Activated CD4-positive, CD25-positive, alpha-beta regulatory T cell treated with anti-CD3 and anti-CD28 coated beads, Interleukin-2, amount 50 U/mL, for 16 hours (primary cell): ENCODE results near the gene PNPLA2.

Source experiments
- DNase-seq: peaks from one replicate; pipeline ENCODE4 v3.0.0-alpha.2; 2020; ENCODE audit warnings: low read depth, low spot score

PNPLA2 gene

DNA sequence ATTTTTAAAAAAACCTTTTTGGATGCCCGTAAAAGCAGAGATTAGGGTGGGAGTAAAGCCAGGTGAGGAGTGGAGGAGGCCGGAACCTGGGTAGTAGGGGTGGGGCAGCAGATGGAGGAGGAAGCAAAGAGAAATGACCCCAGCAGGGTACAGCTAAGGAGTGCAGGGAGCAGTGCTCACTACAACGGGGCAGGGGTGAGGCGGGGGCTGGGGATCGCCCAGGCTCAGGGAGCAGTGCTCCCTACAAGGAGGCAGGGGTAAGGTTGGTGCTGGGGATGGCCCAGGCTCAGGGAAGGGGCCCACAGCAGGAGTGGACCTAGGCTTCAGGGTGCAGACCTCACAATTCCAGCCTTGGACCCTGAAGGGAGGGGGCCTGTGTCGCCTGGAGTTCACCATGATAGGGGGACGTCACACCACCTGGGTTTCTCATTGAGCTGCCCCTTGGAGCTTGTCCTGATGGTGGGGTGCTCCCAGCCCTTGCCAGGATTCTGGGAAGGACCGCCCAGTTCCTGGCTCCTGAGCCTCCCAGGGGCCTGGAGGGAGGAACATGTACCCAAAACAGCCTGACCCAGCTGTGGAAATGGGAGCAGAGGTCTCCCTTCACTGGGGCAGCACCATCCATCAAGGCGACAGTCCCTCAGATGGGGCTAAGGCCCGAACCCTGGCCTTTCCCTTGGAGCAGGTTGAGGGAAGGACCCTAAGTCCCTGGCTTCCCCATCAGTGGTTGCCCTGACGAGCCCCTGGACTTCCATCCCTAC lies 2.9 kb upstream of the PNPLA2 start:
- no peak for DNase-seq

DNA sequence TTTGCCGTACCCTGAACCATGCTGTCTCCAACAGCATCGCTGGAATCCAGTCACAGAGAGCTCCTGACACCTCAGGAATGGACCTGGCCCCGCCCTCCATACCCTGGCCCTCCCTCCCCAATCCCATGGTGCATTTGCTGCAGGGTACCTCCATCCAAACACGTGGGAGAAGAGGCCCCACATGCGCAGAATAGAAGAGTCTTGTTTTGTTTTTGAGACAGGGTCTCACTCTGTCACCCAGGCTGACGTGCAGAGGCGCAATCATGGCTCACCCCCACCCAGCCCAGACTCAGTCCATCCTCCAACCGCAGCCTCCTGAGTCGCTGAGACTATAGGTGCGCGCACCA lies 2.3 kb upstream of the PNPLA2 start:
- DNase-seq, result no peak

DNA sequence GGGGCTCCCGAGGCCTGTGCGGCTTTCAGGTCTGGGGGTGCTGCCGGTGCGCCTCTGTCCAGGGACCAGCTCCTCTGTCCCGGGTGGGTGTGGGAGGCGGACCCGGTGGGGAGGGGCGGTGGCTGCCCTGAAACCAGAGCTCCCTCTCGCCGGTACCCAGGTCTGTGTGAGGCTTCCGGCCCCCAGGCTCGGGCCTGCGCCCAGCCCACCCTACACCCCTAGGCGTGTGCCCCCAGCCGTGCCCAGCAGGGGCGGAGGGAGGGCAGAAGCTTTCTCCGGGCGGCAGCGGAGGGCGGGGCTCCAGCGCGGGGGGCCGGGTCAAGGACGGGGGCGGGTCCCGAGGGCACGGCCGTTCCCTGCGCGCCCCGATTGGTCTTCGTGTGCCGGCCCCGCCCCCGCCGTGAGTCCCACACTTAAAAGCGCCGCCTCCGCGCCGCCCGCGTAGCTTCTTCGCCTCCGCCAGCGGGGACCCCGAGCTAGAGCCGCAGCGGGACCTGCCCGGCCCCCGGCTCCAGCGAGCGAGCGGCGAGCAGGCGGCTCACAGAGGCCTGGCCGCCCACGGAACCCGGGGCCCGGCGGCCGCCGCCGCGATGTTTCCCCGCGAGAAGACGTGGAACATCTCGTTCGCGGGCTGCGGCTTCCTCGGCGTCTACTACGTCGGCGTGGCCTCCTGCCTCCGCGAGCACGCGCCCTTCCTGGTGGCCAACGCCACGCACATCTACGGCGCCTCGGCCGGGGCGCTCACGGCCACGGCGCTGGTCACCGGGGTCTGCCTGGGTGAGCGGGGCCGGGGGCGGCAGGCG lies 616 bp downstream of the PNPLA2 start:
- peak; percentile 81 for DNase-seq

DNA sequence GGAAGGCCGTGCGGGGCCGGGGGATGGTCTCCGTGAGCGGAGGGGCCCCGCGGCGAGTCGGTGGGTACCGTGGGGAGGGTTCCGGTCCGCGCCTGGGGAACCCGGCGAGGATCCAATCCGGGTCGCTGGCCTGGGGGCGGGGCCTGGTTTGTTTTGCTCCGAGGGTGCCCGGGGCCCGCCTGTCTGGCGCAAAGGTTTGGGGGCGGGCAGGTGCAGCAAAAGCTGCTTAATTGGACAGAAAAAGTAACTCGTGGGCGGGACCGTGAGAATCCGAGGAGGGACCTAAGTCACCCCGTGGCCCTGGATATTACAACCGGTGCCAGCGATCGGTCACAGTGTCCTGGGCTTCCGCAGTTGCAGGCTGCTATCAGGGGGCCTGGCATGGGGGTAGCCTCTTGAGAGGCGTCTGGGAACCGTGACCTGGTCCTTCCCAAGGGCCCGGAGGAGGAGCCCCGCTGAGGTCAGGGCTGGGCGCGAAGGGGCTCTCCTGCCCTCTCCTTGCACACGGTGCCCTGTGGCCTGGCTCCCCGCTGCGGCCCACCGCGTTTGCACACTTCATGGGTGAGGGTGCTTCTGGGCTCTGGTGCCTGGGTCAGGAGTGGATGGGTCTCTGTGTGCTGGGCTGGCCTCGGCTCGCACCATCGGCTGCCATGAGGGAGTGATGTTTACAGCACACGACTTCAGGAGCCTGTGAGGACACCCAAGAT lies 1.4 kb downstream of the PNPLA2 start:
- DNase-seq, result peak; percentile 90

DNA sequence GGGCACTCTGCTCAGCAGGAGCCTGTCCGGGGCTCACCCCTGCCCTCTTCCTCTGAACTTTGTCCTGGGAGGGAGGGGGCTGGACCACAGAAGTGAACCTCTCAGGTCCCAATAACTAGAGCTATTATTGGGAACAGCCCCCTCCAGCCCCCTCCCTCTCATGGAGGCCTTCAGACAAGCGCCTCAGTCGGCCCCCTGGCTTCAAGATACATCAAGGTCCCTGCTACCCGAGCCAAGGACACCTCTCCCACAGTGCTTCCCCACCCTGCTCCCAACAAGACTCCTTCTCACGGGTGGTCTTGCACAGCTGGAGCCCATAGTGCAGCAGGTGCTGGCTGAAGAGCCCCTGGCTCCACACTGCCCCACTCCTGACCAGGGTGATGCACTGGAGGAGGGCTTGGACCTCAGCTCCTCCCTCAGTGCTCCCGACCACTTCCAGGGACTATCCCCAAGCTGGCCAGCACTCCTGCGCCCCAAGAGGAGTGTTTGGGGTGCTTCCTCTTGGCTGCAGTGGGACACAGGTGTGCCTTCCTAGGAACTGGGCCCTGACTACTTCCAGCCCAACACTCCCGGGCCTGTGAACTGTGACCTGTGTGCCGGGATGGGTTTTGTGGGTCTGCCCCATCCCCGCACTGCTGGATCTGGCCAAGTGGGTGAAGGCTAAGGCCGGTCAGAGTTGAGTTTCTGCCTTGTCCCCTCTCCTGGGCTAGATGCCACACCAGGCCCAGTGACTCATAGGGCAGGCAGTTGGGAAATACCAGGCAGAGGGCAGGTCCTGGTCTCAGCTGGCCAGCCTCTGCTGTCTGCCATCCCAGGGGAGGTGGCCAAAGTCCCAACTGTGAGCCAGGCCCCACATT lies 2.2 kb downstream of the PNPLA2 start:
- no peak for DNase-seq

DNA sequence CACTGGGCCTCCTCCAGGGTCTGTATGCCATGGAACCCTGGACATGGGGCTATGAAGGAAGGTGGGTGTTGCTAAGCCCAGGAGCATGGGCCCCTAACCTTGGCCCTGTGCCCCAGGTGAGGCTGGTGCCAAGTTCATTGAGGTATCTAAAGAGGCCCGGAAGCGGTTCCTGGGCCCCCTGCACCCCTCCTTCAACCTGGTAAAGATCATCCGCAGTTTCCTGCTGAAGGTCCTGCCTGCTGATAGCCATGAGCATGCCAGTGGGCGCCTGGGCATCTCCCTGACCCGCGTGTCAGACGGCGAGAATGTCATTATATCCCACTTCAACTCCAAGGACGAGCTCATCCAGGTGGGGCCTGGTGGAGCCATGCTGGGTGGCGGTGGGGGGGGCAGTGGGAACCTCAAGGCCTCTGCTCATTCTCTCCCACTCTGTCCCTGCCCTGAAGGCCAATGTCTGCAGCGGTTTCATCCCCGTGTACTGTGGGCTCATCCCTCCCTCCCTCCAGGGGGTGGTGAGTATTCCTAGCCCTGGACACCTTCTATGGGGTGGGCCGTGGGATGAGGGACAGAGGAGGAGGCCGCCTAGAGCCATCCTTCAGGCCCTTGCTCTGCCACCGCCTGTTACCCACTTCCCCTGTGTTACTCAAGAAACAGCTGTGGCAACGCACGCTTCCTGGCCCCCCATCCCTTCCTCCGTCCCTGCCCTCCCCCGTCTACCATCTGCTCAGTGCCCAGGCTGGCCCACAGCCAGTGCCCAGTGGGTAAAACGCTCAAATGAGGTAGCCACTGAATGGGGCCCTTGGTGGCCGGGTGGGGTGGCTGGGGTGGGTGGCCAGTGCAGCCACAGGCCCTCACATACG lies 3.0 kb downstream of the PNPLA2 start:
- DNase-seq, result no peak

DNA sequence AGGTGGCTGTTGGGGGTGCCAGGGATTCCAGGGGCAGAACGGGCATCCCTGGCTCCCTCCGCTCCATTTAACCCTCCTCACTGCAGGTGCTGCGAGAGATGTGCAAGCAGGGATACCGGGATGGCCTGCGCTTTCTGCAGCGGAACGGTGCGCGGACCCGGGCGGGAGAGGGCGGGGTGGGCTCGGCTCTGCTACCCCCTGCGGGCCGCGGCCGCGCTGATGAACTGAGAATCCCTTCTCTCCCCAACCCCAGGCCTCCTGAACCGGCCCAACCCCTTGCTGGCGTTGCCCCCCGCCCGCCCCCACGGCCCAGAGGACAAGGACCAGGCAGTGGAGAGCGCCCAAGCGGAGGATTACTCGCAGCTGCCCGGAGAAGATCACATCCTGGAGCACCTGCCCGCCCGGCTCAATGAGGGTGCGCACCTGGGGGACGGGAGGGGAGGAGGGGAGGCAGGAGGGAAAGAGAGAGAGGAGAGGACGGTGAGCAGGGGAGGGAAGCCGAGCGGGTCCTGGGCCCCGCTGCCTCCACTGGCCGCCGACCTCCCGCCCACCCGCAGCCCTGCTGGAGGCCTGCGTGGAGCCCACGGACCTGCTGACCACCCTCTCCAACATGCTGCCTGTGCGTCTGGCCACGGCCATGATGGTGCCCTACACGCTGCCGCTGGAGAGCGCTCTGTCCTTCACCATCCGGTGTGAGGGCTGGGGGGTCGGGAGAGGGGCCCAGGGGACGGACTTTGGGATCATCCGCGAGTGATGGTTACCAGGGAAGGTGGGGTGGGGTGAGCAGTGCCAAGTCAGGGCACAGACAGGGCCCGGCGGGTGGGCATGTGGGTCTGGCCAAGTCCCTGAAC lies 5.0 kb downstream of the PNPLA2 start:
- no peak for DNase-seq

DNA sequence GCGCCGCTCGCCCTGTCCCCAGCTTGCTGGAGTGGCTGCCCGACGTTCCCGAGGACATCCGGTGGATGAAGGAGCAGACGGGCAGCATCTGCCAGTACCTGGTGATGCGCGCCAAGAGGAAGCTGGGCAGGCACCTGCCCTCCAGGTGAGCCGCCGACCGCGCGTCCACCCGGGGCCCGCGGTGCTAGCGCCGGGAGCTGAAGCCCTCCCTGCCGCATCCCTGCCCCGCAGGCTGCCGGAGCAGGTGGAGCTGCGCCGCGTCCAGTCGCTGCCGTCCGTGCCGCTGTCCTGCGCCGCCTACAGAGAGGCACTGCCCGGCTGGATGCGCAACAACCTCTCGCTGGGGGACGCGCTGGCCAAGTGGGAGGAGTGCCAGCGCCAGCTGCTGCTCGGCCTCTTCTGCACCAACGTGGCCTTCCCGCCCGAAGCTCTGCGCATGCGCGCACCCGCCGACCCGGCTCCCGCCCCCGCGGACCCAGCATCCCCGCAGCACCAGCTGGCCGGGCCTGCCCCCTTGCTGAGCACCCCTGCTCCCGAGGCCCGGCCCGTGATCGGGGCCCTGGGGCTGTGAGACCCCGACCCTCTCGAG lies 5.7 kb downstream of the PNPLA2 start:
- no peak for DNase-seq

DNA sequence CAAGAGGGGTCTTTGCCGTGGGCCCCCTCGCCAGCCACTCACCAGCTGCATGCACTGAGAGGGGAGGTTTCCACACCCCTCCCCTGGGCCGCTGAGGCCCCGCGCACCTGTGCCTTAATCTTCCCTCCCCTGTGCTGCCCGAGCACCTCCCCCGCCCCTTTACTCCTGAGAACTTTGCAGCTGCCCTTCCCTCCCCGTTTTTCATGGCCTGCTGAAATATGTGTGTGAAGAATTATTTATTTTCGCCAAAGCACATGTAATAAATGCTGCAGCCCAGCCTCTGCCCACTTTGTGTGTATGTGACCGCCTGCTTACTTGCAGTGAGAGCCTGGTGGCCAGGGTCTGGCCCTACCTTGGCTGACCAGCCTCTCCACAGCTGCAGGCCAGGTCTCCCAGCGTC lies 6.2 kb downstream of the PNPLA2 start:
- no peak for DNase-seq

DNA sequence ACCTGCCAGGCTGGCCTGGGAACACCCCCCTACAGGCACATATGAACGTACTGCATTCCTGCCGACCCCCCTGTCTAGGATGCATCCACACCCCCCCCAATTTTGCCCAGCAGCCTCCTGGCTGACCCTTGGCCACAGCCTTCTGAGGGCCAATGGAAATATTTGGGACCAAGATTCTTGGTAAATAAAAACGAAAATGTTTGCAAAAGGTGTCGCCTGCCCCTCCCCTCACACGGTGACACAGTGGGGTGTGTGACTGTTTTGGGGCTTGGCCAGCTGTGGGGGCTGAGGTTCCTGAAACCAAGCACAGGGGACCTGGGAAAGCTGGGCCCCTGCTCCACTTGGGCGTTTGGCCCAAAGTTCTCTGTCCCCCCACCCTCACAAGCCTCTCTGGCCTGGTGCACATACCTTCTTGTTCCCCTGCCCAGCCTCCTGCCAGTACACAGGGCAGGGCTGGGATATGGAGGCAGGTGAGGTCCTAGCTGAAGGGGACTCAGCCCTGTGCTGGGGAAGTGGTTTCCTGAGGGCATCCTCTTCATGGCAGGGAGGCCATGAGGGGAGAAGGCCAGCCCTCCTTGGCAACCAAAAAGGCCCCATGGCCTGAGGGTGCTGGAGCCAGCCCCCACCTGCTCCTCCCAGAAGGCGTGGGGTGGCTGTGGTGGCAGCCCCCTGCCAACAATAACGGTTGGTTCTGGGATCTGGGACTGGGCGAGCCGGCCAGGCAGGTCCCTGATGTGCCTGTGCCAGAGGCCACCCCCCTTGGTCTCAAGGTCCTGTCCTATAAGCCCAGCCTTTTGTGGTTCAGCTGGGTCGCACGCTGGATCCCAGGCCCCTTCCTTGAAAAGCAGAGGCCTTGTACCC lies 6.9 kb downstream of the PNPLA2 start:
- DNase-seq, result no peak

DNA sequence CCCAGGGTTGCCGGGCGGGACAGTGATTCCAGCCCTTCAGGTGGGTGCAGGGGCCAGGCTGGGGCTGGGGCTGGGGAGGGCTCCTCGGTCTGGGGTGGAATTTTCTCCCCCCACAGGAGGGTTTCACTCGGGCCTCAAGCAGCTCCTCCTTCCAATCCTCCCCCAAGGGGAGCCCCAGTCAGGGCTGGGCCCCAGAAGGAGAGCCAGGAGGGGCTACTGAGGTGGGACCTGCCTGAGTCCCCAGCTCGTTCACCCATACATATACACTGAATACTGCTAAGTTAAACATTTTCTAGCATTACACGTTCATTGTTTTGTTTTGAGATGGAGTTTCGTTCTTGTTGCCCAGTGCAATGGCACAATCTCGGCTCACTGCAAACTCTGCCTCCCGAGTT lies 7.5 kb downstream of the PNPLA2 start:
- DNase-seq, result no peak

DNA sequence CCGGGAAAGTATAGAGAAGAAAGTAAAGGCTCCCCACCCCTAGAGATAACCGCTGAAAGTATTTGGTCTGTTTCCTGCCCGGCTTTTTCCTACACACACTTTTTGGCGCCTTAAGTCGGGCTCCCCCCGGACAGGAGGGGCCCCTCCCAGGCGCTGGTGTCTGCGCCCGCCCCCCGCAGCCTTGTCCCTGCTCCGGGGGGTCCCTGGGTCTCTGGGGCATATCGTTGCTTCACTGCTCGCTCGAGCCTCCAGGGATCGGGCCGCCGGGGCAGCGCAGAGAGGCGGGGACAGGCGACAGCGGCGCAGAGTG lies 8.1 kb downstream of the PNPLA2 start:
- no peak for DNase-seq

DNA sequence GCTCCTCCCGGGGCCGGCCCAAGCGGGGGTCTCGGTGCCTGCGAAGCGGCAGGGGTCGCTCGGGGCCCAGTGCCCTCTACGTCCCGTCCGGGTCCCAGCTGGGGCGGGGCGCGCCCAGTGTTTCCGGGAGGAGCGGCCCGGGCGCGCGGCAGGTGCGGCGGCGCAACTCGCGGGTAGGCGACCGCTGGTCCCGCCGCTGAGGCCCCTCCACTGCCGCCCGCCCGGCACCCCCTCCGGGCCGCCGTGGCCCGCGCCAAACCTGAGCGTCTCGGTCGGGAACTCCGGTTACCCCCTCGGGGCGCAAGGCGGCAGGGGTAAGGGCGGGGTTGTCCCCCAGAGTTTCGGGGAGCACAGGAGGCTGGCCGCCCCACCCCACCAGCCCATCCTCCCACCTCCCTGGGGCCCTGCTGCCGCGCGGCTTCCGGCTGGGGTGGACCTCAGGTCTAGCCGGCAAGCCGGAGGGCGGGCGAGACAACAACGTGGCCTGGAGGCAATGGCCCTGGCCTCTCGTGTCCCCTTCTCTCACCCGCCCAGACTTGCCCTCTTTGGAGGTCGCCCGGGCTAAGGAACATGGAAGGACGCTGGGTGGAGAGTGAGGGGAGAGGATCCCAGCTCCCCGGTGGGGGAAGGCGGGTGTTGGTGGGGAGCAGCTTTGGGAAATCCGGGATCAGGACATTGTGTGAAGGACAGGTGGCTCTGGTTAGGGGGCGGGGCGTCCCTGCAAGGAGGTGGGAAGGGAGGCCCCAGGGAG lies 8.6 kb downstream of the PNPLA2 start:
- DNase-seq, result no peak

DNA sequence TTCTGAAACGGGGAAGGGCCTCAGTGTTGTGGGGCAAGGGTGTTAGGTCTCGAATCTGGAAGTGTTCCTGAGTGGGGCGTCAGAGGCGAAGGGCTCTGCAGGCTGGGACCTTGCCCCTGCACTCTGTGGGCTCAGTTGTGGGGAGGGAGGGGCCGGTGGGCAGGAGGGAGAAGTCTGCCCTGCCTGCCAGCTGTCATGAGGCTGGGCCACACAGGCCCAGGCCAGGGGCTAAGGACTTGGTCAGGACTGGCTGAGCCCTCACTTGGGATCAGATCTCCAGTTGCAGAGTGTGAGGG lies 9.1 kb downstream of the PNPLA2 start, which contains the start of gene CRACR2B:
Gene CRACR2B, plus strand, starts transcription at position 23 of the 296 bp plus-strand sequence. CDS start 689 bp downstream, outside the sequence.
- no peak for DNase-seq

DNA sequence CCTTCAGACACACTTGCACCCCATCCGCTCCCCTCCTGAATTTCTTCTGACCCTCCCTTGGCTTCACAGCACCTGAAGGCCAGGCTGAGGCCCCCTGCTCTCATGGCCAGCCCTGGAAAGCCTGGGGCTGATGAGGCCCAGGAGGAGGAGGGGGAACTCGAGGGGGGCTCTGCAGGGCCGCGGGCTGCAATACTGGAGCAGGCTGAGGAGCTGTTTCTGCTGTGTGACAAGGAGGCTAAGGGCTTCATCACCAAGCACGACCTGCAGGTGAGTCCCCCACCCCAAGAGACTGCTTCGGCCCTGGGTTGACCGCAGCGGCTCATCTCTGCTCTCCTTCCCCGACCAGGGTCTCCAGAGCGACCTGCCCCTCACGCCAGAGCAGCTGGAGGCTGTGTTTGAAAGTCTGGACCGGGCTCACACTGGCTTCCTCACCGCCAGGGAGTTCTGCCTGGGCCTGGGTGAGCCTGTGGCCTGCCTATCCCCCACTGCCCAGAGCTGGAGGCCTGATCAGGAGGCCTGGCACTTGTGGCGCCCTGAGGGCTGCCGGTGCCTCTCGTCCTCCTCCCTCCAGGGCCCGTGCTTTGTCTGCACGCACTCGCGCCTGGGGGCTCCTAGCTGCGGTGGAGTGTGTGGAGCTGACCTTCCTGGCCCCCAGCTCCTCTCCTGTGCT lies 9.9 kb downstream of the PNPLA2 start:
- no peak for DNase-seq

DNA sequence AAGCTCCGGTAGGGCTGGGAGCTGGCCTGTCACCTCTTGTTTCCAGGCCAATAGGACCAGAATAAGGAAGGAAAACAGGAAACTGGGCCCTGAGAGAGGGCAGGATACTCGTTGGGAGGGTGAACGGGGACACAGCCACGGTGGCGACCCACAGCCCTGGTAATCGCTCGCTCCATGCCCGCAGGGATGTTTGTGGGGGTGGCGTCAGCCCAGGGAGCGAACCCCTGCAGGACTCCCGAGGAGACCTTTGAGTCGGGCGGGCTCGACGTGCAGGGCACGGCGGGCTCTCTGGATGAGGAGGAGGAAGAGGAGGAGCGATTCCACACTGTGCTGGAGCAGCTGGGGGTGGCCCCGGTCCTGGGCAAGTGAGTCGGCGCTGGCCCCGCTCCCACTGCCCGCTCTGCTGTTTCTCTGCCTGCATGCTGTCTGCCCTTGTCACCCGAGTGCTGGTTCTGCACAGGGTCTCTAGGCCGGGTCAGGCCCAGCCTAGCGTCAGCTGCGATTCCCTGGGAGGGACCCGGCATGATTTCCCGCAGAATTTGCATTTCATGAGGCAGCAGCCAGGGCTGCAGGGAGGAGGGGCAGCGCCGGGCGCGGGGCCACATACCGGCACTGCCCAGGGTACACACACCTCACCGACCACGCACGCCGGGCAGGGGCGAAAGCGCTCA lies 10.6 kb downstream of the PNPLA2 start:
- DNase-seq, result no peak

DNA sequence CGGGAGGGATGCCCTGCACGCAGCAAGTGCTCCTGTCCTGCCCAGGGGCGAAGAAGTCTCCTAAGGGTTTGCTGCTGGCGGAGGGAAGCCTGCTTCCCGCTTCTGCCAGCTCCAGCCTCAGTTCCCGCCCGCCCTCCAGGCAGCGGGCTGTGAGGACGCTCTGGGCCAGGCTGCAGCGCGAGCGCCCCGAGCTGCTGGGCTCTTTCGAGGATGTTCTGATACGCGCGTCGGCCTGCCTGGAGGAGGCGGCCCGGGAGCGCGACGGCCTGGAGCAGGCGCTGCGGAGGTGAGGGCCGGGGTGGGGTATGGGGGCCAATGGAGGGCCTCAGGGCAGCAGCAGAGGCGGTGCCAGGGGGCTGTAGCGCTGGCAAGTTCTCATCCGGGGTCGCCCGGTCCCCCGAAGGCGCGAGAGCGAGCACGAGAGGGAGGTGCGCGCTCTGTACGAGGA lies 11.2 kb downstream of the PNPLA2 start:
- DNase-seq, result no peak
